ENCODE results near the gene ESCO1.

The ESCO1 gene

DNA sequence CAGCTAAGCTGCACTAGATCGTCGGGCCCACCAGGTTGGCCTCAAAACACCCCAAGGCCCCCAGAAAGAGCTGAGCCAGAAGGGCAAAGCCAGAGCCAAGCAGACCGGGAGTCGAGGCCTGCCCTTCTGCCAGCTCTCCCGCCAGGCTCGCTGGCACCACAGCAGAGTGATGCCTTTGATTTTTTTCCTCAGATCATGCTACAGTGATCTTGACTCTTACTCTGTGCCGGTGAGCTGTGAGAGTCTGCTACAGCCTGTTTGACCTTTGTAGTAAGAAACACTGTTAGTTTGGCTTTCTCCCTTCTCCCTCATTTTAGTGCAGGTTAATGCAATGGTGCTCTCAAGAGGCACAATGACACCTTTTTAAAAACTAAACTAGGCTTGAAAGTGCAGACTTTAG, 97.8 kb downstream of the ESCO1 start:
- peaks cover 57 to 98% of the 10 kb centered on the region in 2 donors for H3K36me3 ChIP-seq (replicated peaks in 1 of 2; ENCODE audit: control insufficient read depth in 2 of 2, insufficient read depth in 2 of 2, low read length in 2 of 2)
- H2AK5ac ChIP-seq (ENCODE audit: low read depth, low read length) = no peak overlapping the region
- H3K14ac ChIP-seq (ENCODE audit: low read length) = no peak overlapping the region
- no peaks in the 10 kb centered on the region for H3K27me3 ChIP-seq (ENCODE audit: control insufficient read depth in 3 of 3, insufficient read depth in 3 of 3, low read depth in 1 of 3, low read length in 3 of 3)
- H3K79me1 ChIP-seq (ENCODE audit: low read depth, low read length) = peaks cover 6% of the 10 kb centered on the region
- no peak overlapping the region for H2AFZ ChIP-seq (ENCODE audit: low read length)
- H2BK15ac ChIP-seq (ENCODE audit: low read length) = no peak overlapping the region
- no peak overlapping the region for H3K27ac ChIP-seq (replicated peaks; ENCODE audit: low read length)
- H3K18ac ChIP-seq (ENCODE audit: low read length) = no peak overlapping the region
- H4K91ac ChIP-seq (ENCODE audit: low read depth, low read length, poor library complexity) = no peak overlapping the region
- no peak overlapping the region for H3K23ac ChIP-seq (ENCODE audit: low read depth, low read length, poor library complexity)
- H2BK120ac ChIP-seq (ENCODE audit: low read depth, low read length) = no peak overlapping the region
- no peaks in the 10 kb centered on the region for H3K4me1 ChIP-seq (ENCODE audit: control insufficient read depth in 2 of 2, insufficient read depth in 1 of 2, low read depth in 1 of 2, low read length in 2 of 2)
- H3K4ac ChIP-seq (ENCODE audit: low read length) = no peak overlapping the region
- DNase-seq (ENCODE audit: low spot score) = no peak
- no peak overlapping the region for H4K8ac ChIP-seq (ENCODE audit: low read depth, low read length)
- H2BK5ac ChIP-seq (ENCODE audit: low read length) = no peak overlapping the region
- no CpG with 5 or more reads among the region's 7 CpGs for WGBS, 2 donors (ENCODE audit: extremely low coverage in 2 of 2, insufficient read length in 2 of 2, insufficient replicate concordance in 1 of 2)
- no peak overlapping the region for H3K4me2 ChIP-seq (ENCODE audit: insufficient read depth, low read length, poor library complexity, severe bottlenecking)
- H3K9ac ChIP-seq (ENCODE audit: low read depth, low read length, poor library complexity) = no peak overlapping the region
- no peak overlapping the region for H2BK12ac ChIP-seq (ENCODE audit: low read length)
- H3K9me3 ChIP-seq (replicated peaks in 1 of 2; ENCODE audit: control insufficient read depth in 2 of 2, insufficient read depth in 1 of 2, low read depth in 1 of 2, low read length in 2 of 2) = peaks cover 0 to 1% of the 10 kb centered on the region in 2 donors
- no peak overlapping the region for H3K4me3 ChIP-seq (ENCODE audit: low read length in 2 of 2)

DNA sequence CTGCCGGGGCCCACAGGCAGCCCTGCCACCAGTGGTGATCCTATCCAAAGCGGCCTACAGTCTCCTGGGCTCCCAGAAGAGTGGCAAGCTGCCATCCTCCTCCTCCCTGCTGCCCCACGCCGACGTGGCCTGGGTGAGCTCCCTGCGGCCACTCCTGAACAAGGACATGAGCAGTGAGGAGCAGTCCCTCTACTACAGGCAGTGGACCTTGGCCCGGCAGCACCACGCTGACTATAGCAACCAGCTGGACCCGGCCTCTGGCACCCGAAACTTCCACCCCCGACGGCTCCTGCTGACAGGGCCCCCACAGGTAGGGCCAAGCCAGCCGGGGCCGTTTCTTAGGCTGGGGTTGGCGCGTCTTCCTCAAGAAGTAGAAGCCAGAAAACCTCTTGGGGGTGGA, 100.5 kb downstream of the ESCO1 start:
- H3K79me1 ChIP-seq (ENCODE audit: low read depth, low read length) = peaks cover 6% of the 10 kb centered on the region
- H3K4me2 ChIP-seq (ENCODE audit: insufficient read depth, low read length, poor library complexity, severe bottlenecking) = no peak overlapping the region
- H3K14ac ChIP-seq (ENCODE audit: low read length) = peak overlapping the region; percentile 90
- H3K27ac ChIP-seq (replicated peaks; ENCODE audit: low read length) = no peak overlapping the region
- no peak overlapping the region for H2BK15ac ChIP-seq (ENCODE audit: low read length)
- H3K27me3 ChIP-seq (ENCODE audit: control insufficient read depth in 3 of 3, insufficient read depth in 3 of 3, low read depth in 1 of 3, low read length in 3 of 3) = no peaks in the 10 kb centered on the region
- no peak overlapping the region for H3K18ac ChIP-seq (ENCODE audit: low read length)
- no peak overlapping the region for H4K8ac ChIP-seq (ENCODE audit: low read depth, low read length)
- H3K23ac ChIP-seq (ENCODE audit: low read depth, low read length, poor library complexity) = no peak overlapping the region
- no peak overlapping the region for H4K91ac ChIP-seq (ENCODE audit: low read depth, low read length, poor library complexity)
- peaks cover 55 to 95% of the 10 kb centered on the region in 2 donors for H3K36me3 ChIP-seq (replicated peaks in 1 of 2; ENCODE audit: control insufficient read depth in 2 of 2, insufficient read depth in 2 of 2, low read length in 2 of 2)
- no peak for DNase-seq (ENCODE audit: low spot score)
- no peak overlapping the region for H3K4ac ChIP-seq (ENCODE audit: low read length)
- H3K9me3 ChIP-seq (replicated peaks in 1 of 2; ENCODE audit: control insufficient read depth in 2 of 2, insufficient read depth in 1 of 2, low read depth in 1 of 2, low read length in 2 of 2) = no peaks in the 10 kb centered on the region
- H2AFZ ChIP-seq (ENCODE audit: low read length) = no peak overlapping the region
- H2AK5ac ChIP-seq (ENCODE audit: low read depth, low read length) = no peak overlapping the region
- no peak overlapping the region for H3K4me3 ChIP-seq (ENCODE audit: low read length in 2 of 2)
- H2BK5ac ChIP-seq (ENCODE audit: low read length) = no peak overlapping the region
- H2BK12ac ChIP-seq (ENCODE audit: low read length) = no peak overlapping the region
- peak overlapping the region; percentile 82 for H3K9ac ChIP-seq (ENCODE audit: low read depth, low read length, poor library complexity)
- H2BK120ac ChIP-seq (ENCODE audit: low read depth, low read length) = no peak overlapping the region
- WGBS, 2 donors (ENCODE audit: extremely low coverage in 2 of 2, insufficient read length in 2 of 2, insufficient replicate concordance in 1 of 2) = no CpG with 5 or more reads among the region's 16 CpGs
- peaks cover 0 to 1% of the 10 kb centered on the region in 2 donors for H3K4me1 ChIP-seq (ENCODE audit: control insufficient read depth in 2 of 2, insufficient read depth in 1 of 2, low read depth in 1 of 2, low read length in 2 of 2)

DNA sequence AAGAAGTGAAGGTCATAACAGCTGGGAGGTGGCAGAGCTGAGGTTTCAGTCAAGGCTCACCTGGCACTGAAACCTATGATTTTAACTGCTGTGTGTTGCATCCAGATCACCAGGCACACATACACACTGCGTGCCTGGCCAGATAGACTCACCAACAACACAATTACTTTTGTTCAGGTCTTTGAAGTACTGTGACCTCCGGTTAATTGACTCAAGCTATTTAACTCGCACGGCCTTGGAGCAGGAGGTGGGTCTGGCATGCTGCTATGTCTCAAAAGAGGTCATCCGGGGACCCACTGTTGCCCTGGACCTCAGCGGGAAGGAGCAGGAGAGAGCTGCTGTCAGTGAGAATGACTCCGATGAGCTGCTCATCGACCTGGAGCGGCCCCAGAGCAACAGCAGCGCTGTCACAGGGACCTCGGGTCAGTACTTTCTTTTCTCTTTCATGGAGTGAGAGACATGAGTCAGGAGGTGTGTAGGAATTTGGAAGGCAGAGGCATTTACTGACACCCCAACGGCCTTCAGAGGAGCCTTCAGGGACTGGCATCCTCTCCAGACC, 104.1 kb downstream of the ESCO1 start:
- H3K4me2 ChIP-seq (ENCODE audit: insufficient read depth, low read length, poor library complexity, severe bottlenecking) = no peak overlapping the region
- H3K14ac ChIP-seq (ENCODE audit: low read length) = no peak overlapping the region
- H2AK5ac ChIP-seq (ENCODE audit: low read depth, low read length) = no peak overlapping the region
- H2BK15ac ChIP-seq (ENCODE audit: low read length) = no peak overlapping the region
- no peak overlapping the region for H3K23ac ChIP-seq (ENCODE audit: low read depth, low read length, poor library complexity)
- no CpG with 5 or more reads among the region's 12 CpGs for WGBS, 2 donors (ENCODE audit: extremely low coverage in 2 of 2, insufficient read length in 2 of 2, insufficient replicate concordance in 1 of 2)
- no peak overlapping the region for H3K9ac ChIP-seq (ENCODE audit: low read depth, low read length, poor library complexity)
- peaks cover 6% of the 10 kb centered on the region for H3K79me1 ChIP-seq (ENCODE audit: low read depth, low read length)
- no peak for DNase-seq (ENCODE audit: low spot score)
- H3K27ac ChIP-seq (replicated peaks; ENCODE audit: low read length) = no peak overlapping the region
- no peak overlapping the region for H3K4me3 ChIP-seq (ENCODE audit: low read length in 2 of 2)
- H3K9me3 ChIP-seq (replicated peaks in 1 of 2; ENCODE audit: control insufficient read depth in 2 of 2, insufficient read depth in 1 of 2, low read depth in 1 of 2, low read length in 2 of 2) = no peaks in the 10 kb centered on the region
- no peak overlapping the region for H2BK12ac ChIP-seq (ENCODE audit: low read length)
- H3K4ac ChIP-seq (ENCODE audit: low read length) = no peak overlapping the region
- H3K36me3 ChIP-seq (replicated peaks in 1 of 2; ENCODE audit: control insufficient read depth in 2 of 2, insufficient read depth in 2 of 2, low read length in 2 of 2) = peaks cover 41 to 89% of the 10 kb centered on the region in 2 donors
- H3K18ac ChIP-seq (ENCODE audit: low read length) = no peak overlapping the region
- no peak overlapping the region for H2BK5ac ChIP-seq (ENCODE audit: low read length)
- H3K27me3 ChIP-seq (ENCODE audit: control insufficient read depth in 3 of 3, insufficient read depth in 3 of 3, low read depth in 1 of 3, low read length in 3 of 3) = no peaks in the 10 kb centered on the region
- no peak overlapping the region for H2AFZ ChIP-seq (ENCODE audit: low read length)
- no peak overlapping the region for H2BK120ac ChIP-seq (ENCODE audit: low read depth, low read length)
- no peak overlapping the region for H4K8ac ChIP-seq (ENCODE audit: low read depth, low read length)
- no peak overlapping the region for H4K91ac ChIP-seq (ENCODE audit: low read depth, low read length, poor library complexity)
- H3K4me1 ChIP-seq (ENCODE audit: control insufficient read depth in 2 of 2, insufficient read depth in 1 of 2, low read depth in 1 of 2, low read length in 2 of 2) = peaks cover 0 to 1% of the 10 kb centered on the region in 2 donors

DNA sequence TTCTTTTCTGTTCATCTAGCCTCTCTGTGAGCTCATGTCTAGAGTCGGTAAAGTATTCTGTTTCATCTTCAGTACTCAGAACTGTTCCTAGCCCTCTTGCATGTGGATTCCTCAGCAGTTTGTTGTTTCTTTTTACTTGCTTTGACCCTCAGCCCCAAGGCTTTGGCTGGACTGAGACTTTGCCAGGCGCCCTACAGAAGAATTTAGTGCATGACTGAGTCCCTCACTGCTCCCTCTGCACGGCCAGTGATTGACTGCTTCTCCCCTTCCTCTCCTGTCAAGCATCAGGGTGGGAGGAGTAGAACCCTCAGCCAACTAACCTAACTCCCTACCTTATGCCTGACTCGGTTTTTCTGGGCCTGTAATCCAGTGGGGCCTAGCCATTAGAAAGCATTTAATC, 109.8 kb downstream of the ESCO1 start:
- no peak overlapping the region for H3K27ac ChIP-seq (replicated peaks; ENCODE audit: low read length)

More for the DNA sequence above, 109.8 kb downstream of the ESCO1 start:
- peaks cover 21 to 86% of the 10 kb centered on the region in 2 donors for H3K36me3 ChIP-seq (replicated peaks in 1 of 2; ENCODE audit: control insufficient read depth in 2 of 2, insufficient read depth in 2 of 2, low read length in 2 of 2)
- H3K79me1 ChIP-seq (ENCODE audit: low read depth, low read length) = peaks cover 4% of the 10 kb centered on the region
- H4K91ac ChIP-seq (ENCODE audit: low read depth, low read length, poor library complexity) = no peak overlapping the region
- no peak overlapping the region for H2AFZ ChIP-seq (ENCODE audit: low read length)
- no peak overlapping the region for H2BK15ac ChIP-seq (ENCODE audit: low read length)
- no peak for DNase-seq (ENCODE audit: low spot score)
- no peak overlapping the region for H4K8ac ChIP-seq (ENCODE audit: low read depth, low read length)
- WGBS, 2 donors (ENCODE audit: extremely low coverage in 2 of 2, insufficient read length in 2 of 2, insufficient replicate concordance in 1 of 2) = no CpG with 5 or more reads among the region's 4 CpGs
- no peak overlapping the region for H2AK5ac ChIP-seq (ENCODE audit: low read depth, low read length)
- H2BK5ac ChIP-seq (ENCODE audit: low read length) = no peak overlapping the region
- H3K18ac ChIP-seq (ENCODE audit: low read length) = no peak overlapping the region
- no peak overlapping the region for H2BK12ac ChIP-seq (ENCODE audit: low read length)
- H2BK120ac ChIP-seq (ENCODE audit: low read depth, low read length) = no peak overlapping the region
- H3K9me3 ChIP-seq (replicated peaks in 1 of 2; ENCODE audit: control insufficient read depth in 2 of 2, insufficient read depth in 1 of 2, low read depth in 1 of 2, low read length in 2 of 2) = no peaks in the 10 kb centered on the region
- no peak overlapping the region for H3K4me3 ChIP-seq (ENCODE audit: low read length in 2 of 2)
- no peak overlapping the region for H3K9ac ChIP-seq (ENCODE audit: low read depth, low read length, poor library complexity)
- no peak overlapping the region for H3K4me2 ChIP-seq (ENCODE audit: insufficient read depth, low read length, poor library complexity, severe bottlenecking)
- no peak overlapping the region for H3K23ac ChIP-seq (ENCODE audit: low read depth, low read length, poor library complexity)
- H3K4me1 ChIP-seq (ENCODE audit: control insufficient read depth in 2 of 2, insufficient read depth in 1 of 2, low read depth in 1 of 2, low read length in 2 of 2) = no peaks in the 10 kb centered on the region
- H3K14ac ChIP-seq (ENCODE audit: low read length) = no peak overlapping the region
- H3K4ac ChIP-seq (ENCODE audit: low read length) = no peak overlapping the region
- H3K27me3 ChIP-seq (ENCODE audit: control insufficient read depth in 3 of 3, insufficient read depth in 3 of 3, low read depth in 1 of 3, low read length in 3 of 3) = no peaks in the 10 kb centered on the region
